NCI-H2196 treated with DMSO at 0.1 percent for 48 hours (cell line): ENCODE results near the gene ADH5.
"Not testable (repeated sequence)": the region's sequence is repeated elsewhere in the genome, so short reads cannot be mapped to it uniquely, and the experiment has no call there.

Experiments used
- DNase-seq: peaks from one replicate; lab custom pipeline; 2025; ENCODE audit not compliant: unreplicated experiment; lab: John Stamatoyannopoulos, UW

ADH5 gene

DNA sequence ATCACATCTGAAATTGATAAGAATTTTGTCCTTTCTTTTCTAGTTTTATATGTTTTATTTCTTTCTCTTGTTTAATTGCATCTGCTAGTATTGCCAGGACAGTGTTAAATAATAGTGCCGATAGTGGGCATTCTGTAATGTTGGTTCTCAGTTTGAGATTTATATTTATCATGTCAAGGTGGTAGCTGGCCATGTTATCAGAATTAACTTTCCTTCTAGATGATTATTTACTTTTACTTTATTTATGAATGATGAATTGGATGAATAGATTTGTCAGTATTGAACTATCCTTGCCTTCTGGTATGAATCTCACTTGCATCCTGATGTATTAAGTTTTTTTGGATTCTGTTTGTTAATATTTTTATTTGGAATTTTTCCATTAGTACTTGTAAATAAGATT, 50.4 kb downstream of the ADH5 start:
- no peak for DNase-seq

DNA sequence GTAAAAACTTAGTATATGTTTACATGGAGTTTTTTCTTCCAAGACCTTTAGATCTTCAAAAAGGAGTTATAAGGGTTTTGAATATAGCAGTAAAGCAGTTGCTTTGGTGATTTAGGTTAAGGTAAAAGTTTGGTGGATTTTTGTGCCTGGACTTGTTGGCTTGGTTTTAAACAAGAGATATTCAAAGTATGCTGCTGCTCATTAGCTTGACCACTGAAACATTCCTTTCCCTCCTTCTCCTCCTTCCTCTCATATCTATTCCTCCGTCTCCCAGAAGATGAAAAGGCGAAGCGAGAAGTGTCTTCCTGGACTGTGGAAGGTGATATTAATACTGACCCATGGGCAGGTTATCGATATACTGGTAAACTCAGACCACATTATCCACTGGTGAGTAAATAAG, 54.6 kb downstream of the ADH5 start:
- DNase-seq, result no peak

DNA sequence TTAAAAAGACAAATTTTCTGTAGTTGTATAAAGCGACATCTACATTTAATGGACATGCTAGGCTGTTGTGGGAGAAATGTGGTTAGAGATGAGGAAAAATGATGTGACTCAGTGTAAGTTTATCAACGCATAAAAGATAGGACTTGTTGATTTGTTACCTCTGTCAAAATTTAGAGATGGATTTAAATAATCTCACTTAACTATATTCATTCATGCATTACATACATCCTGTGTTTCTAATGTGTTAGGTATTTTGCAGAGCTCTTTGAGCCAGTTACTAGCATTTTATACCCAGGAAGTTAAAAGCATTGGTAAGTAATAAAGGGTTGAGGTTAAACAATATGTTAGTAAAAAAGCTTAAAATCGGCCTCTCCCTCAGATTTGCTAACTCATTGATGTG, 58.7 kb downstream of the ADH5 start:
- DNase-seq, result no peak

DNA sequence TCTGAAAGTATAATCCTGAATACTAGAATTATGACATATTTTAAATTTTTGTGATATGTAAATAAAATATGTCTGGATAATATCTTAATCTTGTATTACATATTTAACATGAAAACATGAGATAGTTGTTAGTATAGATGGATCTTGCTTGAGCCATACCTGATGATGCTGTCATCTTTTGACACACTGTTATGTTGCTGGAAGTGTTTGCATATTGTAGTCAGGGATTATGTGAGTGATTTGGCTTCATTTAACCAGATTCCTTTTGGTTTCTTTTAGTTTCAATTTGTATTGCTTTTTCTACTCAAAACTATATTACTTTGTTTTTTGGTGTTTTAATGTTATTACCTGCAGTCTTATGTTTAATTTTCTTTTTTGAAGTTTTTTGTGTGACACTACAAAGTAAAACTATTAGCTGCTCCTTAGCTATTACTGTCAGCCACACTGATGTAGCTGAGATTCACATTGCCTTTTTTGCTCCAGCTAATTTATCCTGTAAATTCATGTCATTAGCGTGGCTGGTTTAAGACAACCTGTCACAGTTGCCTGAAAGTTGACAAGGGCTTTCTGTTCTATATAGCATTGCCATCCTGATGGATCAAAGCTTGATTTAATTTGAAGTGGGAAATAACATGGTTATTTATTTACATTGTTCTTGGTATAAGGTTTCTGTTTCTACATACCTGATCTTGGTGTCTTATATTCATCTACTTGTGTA, 59.4 kb downstream of the ADH5 start:
- DNase-seq, result no peak

DNA sequence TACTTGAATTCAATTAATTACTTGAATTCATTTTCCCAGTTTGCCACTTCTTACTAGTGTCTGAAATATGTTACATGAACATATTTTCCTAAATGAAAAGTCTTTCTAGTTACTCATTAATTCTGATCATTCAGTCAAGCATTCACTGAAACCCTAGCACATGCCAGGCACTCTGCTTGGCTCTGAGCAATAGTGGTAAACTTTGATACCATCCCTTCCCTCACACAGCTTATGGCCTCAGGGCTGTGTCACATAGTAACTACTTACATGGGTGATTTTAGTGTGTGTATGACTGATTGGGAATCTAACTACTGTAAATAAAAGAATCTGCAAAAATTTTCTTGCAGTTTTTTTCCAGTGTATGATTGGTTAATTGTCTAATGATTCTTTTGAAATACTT, 60.4 kb downstream of the ADH5 start:
- no peak for DNase-seq

DNA sequence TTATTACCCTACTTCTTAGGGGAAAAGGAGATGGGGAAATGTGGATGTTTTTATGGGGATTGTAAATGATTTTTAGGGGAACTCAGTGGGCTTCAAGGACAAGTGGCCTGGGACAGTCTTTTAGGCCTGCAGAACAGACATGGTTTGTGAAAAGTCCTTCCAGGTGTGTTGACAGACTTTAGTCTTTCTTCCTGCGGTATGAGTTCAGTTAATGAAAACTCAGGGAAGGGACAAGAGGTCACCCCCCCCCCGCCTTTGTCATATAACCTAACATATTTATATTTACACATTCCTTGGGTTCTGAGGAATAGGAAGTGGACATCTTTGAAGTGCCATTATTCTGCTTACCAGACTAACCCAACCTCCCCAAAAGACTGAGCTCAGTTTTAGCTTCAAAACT, 61.3 kb downstream of the ADH5 start:
- DNase-seq, result no peak

DNA sequence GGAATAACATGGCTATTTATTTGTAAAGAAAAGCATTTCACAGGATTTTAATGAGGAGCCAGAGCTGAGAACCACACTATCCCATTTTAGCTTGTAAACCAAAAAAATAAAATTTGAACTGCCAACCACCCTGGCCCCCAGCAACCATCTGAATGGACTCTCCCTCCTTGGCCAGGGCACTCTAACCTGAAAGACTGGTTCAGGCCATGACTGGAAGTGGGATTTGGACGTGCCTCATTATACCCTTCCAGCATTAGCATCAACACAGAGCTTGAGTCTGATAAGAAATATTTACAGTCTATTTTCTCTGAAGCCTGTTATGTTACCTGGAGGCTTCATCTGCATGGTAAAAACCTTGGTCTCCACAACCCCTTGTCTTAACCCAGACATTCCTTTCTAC, 63.1 kb downstream of the ADH5 start:
- DNase-seq, result no peak

DNA sequence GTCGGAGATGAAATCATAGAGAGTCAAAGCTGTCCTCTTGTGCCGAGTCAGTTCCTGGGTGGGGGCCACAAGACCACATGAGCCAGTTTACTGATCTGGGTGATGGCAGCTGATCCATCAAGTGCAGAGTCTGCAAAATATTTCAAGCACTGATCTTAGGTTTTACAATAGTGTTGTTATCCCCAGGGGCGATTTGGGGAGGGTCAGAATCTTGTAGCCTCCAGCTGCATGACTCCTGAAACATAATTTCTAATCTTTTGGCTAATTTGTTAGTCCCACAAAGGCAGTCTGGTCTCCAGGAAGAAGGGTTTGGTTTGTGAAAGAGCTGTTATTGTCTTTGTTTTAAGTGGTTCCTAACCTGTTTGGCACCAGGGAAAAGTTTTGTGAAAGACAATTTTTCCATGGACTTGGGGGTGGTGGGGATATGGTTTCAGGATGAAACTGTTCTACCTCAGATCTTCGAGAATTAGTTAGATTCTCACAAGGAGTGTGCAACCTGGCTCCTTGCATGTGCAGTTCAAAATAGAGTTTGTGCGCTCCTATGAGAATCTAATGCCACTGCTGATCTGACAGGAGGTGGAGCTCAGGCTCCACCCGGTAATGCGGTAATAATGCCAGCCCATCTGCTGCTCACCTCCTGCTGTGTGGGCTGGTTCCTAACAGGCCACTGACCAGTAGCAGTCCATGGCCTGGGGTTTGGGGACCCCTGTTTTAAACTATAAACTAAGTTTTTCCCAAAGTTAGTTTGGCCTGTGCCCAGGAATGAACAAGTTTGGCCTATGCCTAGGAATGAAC, 63.9 kb downstream of the ADH5 start:
- DNase-seq, result no peak

DNA sequence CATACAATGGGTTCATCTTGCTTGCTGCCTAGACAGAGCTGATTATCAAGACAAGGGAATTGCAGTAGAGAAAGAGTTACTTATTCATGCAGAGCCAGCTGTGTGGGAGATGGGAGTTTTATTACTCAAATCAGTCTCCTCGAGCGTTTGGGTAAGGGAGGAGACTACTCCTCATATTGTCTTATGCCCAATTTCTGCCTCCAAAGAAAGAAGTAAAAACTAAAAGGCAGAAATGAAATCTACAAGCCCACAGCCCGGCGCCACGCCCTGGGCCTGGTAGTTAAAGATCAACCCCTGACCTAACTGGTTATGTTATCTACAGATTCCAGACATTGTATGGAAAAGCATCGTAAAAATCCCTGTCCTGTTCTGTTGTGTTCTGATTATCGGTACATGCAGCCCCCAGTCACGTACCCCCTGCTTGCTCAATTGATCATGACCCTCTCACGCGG, 64.8 kb downstream of the ADH5 start:
- DNase-seq, result not testable (repeated sequence)

DNA sequence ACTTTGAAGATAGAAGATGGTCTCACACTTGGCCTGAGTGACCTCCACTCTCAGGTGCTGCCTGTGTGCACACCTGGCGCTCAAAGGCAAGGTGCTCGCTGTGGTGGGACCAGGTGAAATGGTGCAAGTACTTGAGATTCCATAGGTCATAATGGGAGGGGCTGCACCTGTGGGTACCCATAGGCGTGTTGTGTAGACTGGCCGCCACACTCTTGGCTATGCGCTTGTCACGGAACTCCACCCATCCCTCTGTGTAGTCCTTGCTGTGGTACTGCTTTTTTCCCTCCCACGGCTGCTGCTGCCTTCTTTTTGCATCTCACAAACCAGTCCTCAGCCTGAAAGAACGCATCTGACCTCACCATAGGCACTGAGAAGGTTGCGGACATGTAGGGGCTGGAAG, 66.0 kb downstream of the ADH5 start:
- DNase-seq, result no peak

DNA sequence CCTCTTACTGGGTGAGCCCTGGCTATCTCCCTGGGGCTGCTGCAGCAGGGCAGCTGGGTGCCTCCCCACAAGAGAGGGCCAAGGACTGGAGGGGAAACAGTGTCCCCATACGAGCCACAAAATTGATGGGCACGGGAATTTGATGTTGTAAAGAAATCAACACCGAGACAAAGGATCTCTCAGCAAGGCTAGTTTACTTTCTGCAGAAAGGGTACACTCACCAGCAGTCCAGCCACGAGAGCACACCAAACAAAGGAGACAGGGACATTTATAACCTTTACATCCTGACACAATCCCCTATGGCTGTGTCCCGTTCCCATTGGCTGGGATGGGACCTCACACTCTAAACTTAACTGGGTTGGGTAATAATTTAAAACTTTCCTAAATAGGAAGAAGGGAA, 67.2 kb downstream of the ADH5 start:
- no peak for DNase-seq
